ENCODE results near the gene FOSL2.

DNA sequence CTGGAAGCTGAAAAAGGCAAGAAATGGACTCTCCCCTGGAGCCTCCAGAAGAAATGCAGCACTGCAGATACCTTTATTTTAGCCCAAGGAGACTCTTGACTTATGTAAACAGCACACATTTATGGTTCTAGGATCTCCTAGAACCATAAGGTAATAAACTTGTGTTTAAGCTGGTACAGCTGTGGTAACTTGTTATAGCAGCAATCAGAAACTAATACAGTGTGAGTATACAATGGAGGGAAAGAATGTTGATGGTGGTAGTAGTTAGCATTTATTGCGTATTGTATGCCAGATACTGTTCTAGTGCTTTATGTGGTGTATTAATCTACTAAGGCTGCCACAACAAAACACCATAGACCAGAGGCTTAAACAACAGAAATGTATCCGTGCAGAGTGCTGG lies 40.6 kb downstream of the FOSL2 start:
- TF ChIP-seq, protein P1, sequence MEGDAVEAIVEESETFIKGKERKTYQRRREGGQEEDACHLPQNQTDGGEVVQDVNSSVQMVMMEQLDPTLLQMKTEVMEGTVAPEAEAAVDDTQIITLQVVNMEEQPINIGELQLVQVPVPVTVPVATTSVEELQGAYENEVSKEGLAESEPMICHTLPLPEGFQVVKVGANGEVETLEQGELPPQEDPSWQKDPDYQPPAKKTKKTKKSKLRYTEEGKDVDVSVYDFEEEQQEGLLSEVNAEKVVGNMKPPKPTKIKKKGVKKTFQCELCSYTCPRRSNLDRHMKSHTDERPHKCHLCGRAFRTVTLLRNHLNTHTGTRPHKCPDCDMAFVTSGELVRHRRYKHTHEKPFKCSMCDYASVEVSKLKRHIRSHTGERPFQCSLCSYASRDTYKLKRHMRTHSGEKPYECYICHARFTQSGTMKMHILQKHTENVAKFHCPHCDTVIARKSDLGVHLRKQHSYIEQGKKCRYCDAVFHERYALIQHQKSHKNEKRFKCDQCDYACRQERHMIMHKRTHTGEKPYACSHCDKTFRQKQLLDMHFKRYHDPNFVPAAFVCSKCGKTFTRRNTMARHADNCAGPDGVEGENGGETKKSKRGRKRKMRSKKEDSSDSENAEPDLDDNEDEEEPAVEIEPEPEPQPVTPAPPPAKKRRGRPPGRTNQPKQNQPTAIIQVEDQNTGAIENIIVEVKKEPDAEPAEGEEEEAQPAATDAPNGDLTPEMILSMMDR (IDR thresholded peaks at IDR 0.05): no peak
- no peak for TF ChIP-seq POLR2A (IDR thresholded peaks at IDR 0.05)
